ES-I3 (cell line): ENCODE measurements around the gene DENND4C.

ENCODE experiments used
- H3K36me3 ChIP-seq: 2 replicates; pipeline ENCODE4 v1.6.1; 2013; ENCODE audit warnings: mild to moderate bottlenecking, low read length, control low read depth, moderate library complexity; ENCODE audit not compliant: insufficient read depth
- H3K4me1 ChIP-seq: 2 replicates; pipeline ENCODE4 v1.6.1; 2013; ENCODE audit warnings: mild to moderate bottlenecking, control low read depth, low read length; ENCODE audit not compliant: insufficient read depth
- H3K9ac ChIP-seq: 2 replicates; pipeline ENCODE4 v1.6.1; 2013; ENCODE audit warnings: low read depth, mild to moderate bottlenecking, low read length, moderate library complexity
- H3K9me3 ChIP-seq: 2 replicates; pipeline ENCODE4 v1.6.1; 2013; ENCODE audit warnings: mild to moderate bottlenecking, low read length, moderate library complexity; ENCODE audit not compliant: control insufficient read depth, insufficient read depth

The DENND4C gene

GRCh38 chr9:19313573-19313972, 83.1 kb downstream of the DENND4C start:
- no peaks in the 10 kb centered on the region for H3K9me3 ChIP-seq
- no peak overlapping the region for H3K9ac ChIP-seq
- no peaks in the 10 kb centered on the region; the same call in 1 of the 2 replicates for H3K4me1 ChIP-seq
- H3K36me3 ChIP-seq: no peaks in the 10 kb centered on the region

GRCh38 chr9:19320495-19320894, 90.0 kb downstream of the DENND4C start:
- Histone ChIP-seq H3K4me1 (no peaks in the 10 kb centered on the region), H3K9ac (no peak overlapping the region), H3K9me3 (no peaks in the 10 kb centered on the region), H3K36me3 (no peaks in the 10 kb centered on the region)

GRCh38 chr9:19331877-19332276, 101.4 kb downstream of the DENND4C start:
- Histone ChIP-seq H3K36me3 (peaks cover 3% of the 10 kb centered on the region; the same call in 1 of the 2 replicates), H3K9ac (no peak overlapping the region)

GRCh38 chr9:19336166-19336565, 105.7 kb downstream of the DENND4C start:
- Histone ChIP-seq H3K9ac (no peak overlapping the region), H3K9me3 (no peaks in the 10 kb centered on the region), H3K4me1 (no peaks in the 10 kb centered on the region), H3K36me3 (peaks cover 3% of the 10 kb centered on the region; the same call in 1 of the 2 replicates)

More at GRCh38 chr9:19331877-19332276, 101.4 kb downstream of the DENND4C start:
- H3K9me3 ChIP-seq: no peaks in the 10 kb centered on the region
- H3K4me1 ChIP-seq: no peaks in the 10 kb centered on the region

- Histone ChIP-seq H3K36me3 (no peaks in the 10 kb centered on the region), H3K4me1 (no peaks in the 10 kb centered on the region), H3K9me3 (no peaks in the 10 kb centered on the region), H3K9ac (no peak overlapping the region)
These were observed 112.5 kb downstream of the DENND4C start for GRCh38 chr9:19342947-19343346.

- no peaks in the 10 kb centered on the region for H3K9me3 ChIP-seq
- H3K9ac ChIP-seq: no peak overlapping the region
- H3K36me3 ChIP-seq: peaks cover 8% of the 10 kb centered on the region; the same call in 1 of the 2 replicates
- H3K4me1 ChIP-seq: no peaks in the 10 kb centered on the region
These were observed 128.2 kb downstream of the DENND4C start for GRCh38 chr9:19358701-19359100.

GRCh38 chr9:19369107-19369506, 138.6 kb downstream of the DENND4C start:
- Histone ChIP-seq H3K4me1 (no peaks in the 10 kb centered on the region), H3K9me3 (no peaks in the 10 kb centered on the region), H3K36me3 (peaks cover 2% of the 10 kb centered on the region; the same call in 1 of the 2 replicates), H3K9ac (no peak overlapping the region)

- Histone ChIP-seq H3K9ac (no peak overlapping the region), H3K9me3 (no peaks in the 10 kb centered on the region), H3K4me1 (no peaks in the 10 kb centered on the region)
These were observed 141.4 kb downstream of the DENND4C start for GRCh38 chr9:19371942-19372341.

GRCh38 chr9:19372567-19372966, 142.1 kb downstream of the DENND4C start:
- Histone ChIP-seq H3K4me1 (no peaks in the 10 kb centered on the region), H3K9me3 (no peaks in the 10 kb centered on the region), H3K9ac (no peak overlapping the region), H3K36me3 (peaks cover 24% of the 10 kb centered on the region)

More at GRCh38 chr9:19371942-19372341, 141.4 kb downstream of the DENND4C start:
- H3K36me3 ChIP-seq: peaks cover 18% of the 10 kb centered on the region

GRCh38 chr9:19373527-19373926, 143.0 kb downstream of the DENND4C start:
- Histone ChIP-seq H3K9ac (no peak overlapping the region), H3K36me3 (peaks cover 33% of the 10 kb centered on the region), H3K9me3 (no peaks in the 10 kb centered on the region), H3K4me1 (peaks cover 7% of the 10 kb centered on the region; the same call in 1 of the 2 replicates)

GRCh38 chr9:19375538-19375937, 145.0 kb downstream of the DENND4C start:
- Histone ChIP-seq H3K9me3 (no peaks in the 10 kb centered on the region), H3K9ac (no peak overlapping the region), H3K36me3 (peaks cover 41% of the 10 kb centered on the region), H3K4me1 (peaks cover 10% of the 10 kb centered on the region; the same call in 1 of the 2 replicates)

- no peak overlapping the region for H3K9ac ChIP-seq
- H3K4me1 ChIP-seq: peaks cover 10% of the 10 kb centered on the region; the same call in 1 of the 2 replicates
- H3K9me3 ChIP-seq: no peaks in the 10 kb centered on the region
- peaks cover 41% of the 10 kb centered on the region for H3K36me3 ChIP-seq
These were observed 146.4 kb downstream of the DENND4C start for GRCh38 chr9:19376931-19377330.

GRCh38 chr9:19378164-19378563, 147.7 kb downstream of the DENND4C start:
- H3K9ac ChIP-seq: peak overlapping the region; percentile 95
- H3K36me3 ChIP-seq: peaks cover 41% of the 10 kb centered on the region
- peaks cover 10% of the 10 kb centered on the region; the same call in 1 of the 2 replicates for H3K4me1 ChIP-seq
- H3K9me3 ChIP-seq: no peaks in the 10 kb centered on the region

- H3K9me3 ChIP-seq: no peaks in the 10 kb centered on the region
- H3K4me1 ChIP-seq: peaks cover 10% of the 10 kb centered on the region; the same call in 1 of the 2 replicates
- H3K9ac ChIP-seq: peak overlapping the region; percentile 95
- H3K36me3 ChIP-seq: peaks cover 41% of the 10 kb centered on the region
These were observed 148.2 kb downstream of the DENND4C start for GRCh38 chr9:19378647-19379046.

GRCh38 chr9:19379283-19379682, 148.8 kb downstream of the DENND4C start:
- Histone ChIP-seq H3K36me3 (peaks cover 40% of the 10 kb centered on the region), H3K9me3 (no peaks in the 10 kb centered on the region), H3K4me1 (peaks cover 10% of the 10 kb centered on the region; the same call in 1 of the 2 replicates), H3K9ac (peak overlapping the region; percentile 95)
